Neural cell (in vitro differentiated cells): ENCODE data around the gene CTPS2. TPM values are rescaled to one million over a fixed set of nuclear protein-coding genes. Genes with fewer than 3 reads are reported as not detected.

Experiments
- H2AFZ ChIP-seq: fragments of 200-600, 300-800 bp; sonication (generic), shearing (Covaris generic); 2 replicates; pipeline ENCODE4 v1.6.0; 2014; ENCODE audit warnings: low read depth, mild to moderate bottlenecking, antibody characterized with exemption, low read length, moderate library complexity
- H3F3A ChIP-seq: fragments of 200-600 bp; shearing (Covaris generic); 2 replicates; pipeline ENCODE4 v1.6.1; 2016; ENCODE audit warnings: mild to moderate bottlenecking, moderate library complexity, mixed read lengths, antibody characterized with exemption, low read length; ENCODE audit not compliant: insufficient read depth, poor library complexity, severe bottlenecking
- H3K27ac ChIP-seq: fragments of 200-600, 300-800 bp; sonication (generic), shearing (Covaris generic); 2 replicates; pipeline ENCODE4 v1.5.1; 2014; ENCODE audit warnings: mild to moderate bottlenecking, low read length, moderate library complexity
- H3K27me3 ChIP-seq: fragments of 300-800, 200-600 bp; sonication (generic), shearing (Covaris generic); 2 replicates; pipeline ENCODE4 v1.6.0; 2014; ENCODE audit warnings: mild to moderate bottlenecking, low read depth, low read length, moderate library complexity; ENCODE audit not compliant: insufficient read depth
- H3K36me3 ChIP-seq: fragments of 300-800, 200-600 bp; sonication (generic), shearing (Covaris generic); 2 replicates; pipeline ENCODE4 v1.5.1; 2014; ENCODE audit warnings: mild to moderate bottlenecking, antibody characterized with exemption, low read length, moderate library complexity; ENCODE audit not compliant: insufficient read depth
- H3K4me2 ChIP-seq: fragments of 300-800, 200-600 bp; sonication (generic), shearing (Covaris generic); 2 replicates; pipeline ENCODE4 v1.6.0; 2014; ENCODE audit warnings: mild to moderate bottlenecking, low read length
- H3K4me3 ChIP-seq: fragments of 300-800, 200-600 bp; sonication (generic), shearing (Covaris generic); 2 replicates; pipeline ENCODE4 v1.5.1; 2014; ENCODE audit warnings: mild to moderate bottlenecking, low read length, moderate library complexity
- H3K79me2 ChIP-seq: fragments of 200-600 bp; shearing (Covaris generic); replicated peaks from 2 replicates; pipeline ENCODE4 v1.6.0; 2014; ENCODE audit warnings: mild to moderate bottlenecking, low read length, moderate library complexity; ENCODE audit not compliant: insufficient read depth
- H3K9ac ChIP-seq: fragments of 300-800, 200-600 bp; sonication (generic), shearing (Covaris generic); 2 replicates; pipeline ENCODE4 v1.6.1; 2016; ENCODE audit warnings: mild to moderate bottlenecking, low read length, mixed read lengths
- H3K9me2 ChIP-seq: fragments of 200-600 bp; shearing (Covaris generic); 2 replicates; pipeline ENCODE4 v1.6.1; 2016; ENCODE audit warnings: mild to moderate bottlenecking, low read length, mixed read lengths; ENCODE audit not compliant: insufficient read depth
- H3K9me3 ChIP-seq: fragments of 200-600, 300-800 bp; sonication (generic), shearing (Covaris generic); 2 replicates; pipeline ENCODE4 v1.6.1; 2016; ENCODE audit warnings: mild to moderate bottlenecking, mixed run types, low read length, moderate library complexity, mixed read lengths
- H4K20me1 ChIP-seq: fragments of 200-600 bp; shearing (Covaris generic); 2 replicates; pipeline ENCODE4 v1.6.1; 2016; ENCODE audit warnings: mild to moderate bottlenecking, mixed run types; ENCODE audit not compliant: insufficient read depth
- CTCF ChIP-seq: fragments of 450-650 bp; IDR thresholded peaks from 2 replicates; pipeline ENCODE4 v1.5.1; 2014; ENCODE audit warnings: antibody characterized with exemption, mild to moderate bottlenecking, moderate library complexity; ENCODE audit not compliant: poor library complexity, severe bottlenecking
- EP300 ChIP-seq: fragments of 450-650 bp; conservative IDR thresholded peaks from 2 replicates; pipeline ENCODE4 v1.6.1; 2014; ENCODE audit warnings: antibody characterized with exemption, mild to moderate bottlenecking, moderate library complexity; ENCODE audit not compliant: poor library complexity, severe bottlenecking
- EZH2 ChIP-seq: fragments of 200-600, 300-800 bp; shearing (Covaris generic), sonication (generic); IDR thresholded peaks from 2 replicates; pipeline ENCODE4 v1.6.1; 2014; ENCODE audit warnings: antibody characterized with exemption, low read length, borderline replicate concordance, mild to moderate bottlenecking; ENCODE audit not compliant: insufficient read depth, poor library complexity, severe bottlenecking
- MXI1 ChIP-seq: fragments of 450-650 bp; conservative IDR thresholded peaks from 2 replicates; pipeline ENCODE4 v1.6.1; 2014; ENCODE audit warnings: antibody characterized with exemption, mild to moderate bottlenecking; ENCODE audit not compliant: poor library complexity, severe bottlenecking
- POLR2AphosphoS5 ChIP-seq: IDR thresholded peaks from 2 replicates; pipeline ENCODE4 v1.6.1; 2012
- RAD21 ChIP-seq: fragments of 450-650 bp; conservative IDR thresholded peaks from 2 replicates; pipeline ENCODE4 v1.6.1; 2014; ENCODE audit warnings: antibody characterized with exemption, mild to moderate bottlenecking, moderate library complexity
- REST ChIP-seq: IDR thresholded peaks from 2 replicates; pipeline ENCODE4 v1.6.1; 2012; ENCODE audit warnings: borderline replicate concordance
- SMC3 ChIP-seq: fragments of 450-650 bp; conservative IDR thresholded peaks from 2 replicates; pipeline ENCODE4 v1.6.1; 2014; ENCODE audit warnings: antibody characterized with exemption, mild to moderate bottlenecking, moderate library complexity; ENCODE audit not compliant: poor library complexity
- TAF1 ChIP-seq: IDR thresholded peaks from 2 replicates; pipeline ENCODE4 v1.6.1; 2012; ENCODE audit warnings: low read depth
- polyA plus RNA-seq: library from polyadenylated mRNA; depleted of rRNA; stranded (reverse); fragments of >200 nt; gene quantifications from 2 replicates; pipeline ENCODE4 v1.2.3, GENCODE V29; 2014

Gene CTPS2
- polyA plus RNA-seq, 1 donor from 2014 or later: 17.1 TPM

- no peaks in the 10 kb centered on the region for H3K27me3 ChIP-seq
Measured at GRCh38 chrX:16664074-16664473, 48.4 kb downstream of the CTPS2 start.

GRCh38 chrX:16662402-16662801 is 50.1 kb downstream of the CTPS2 start:
- Histone ChIP-seq H4K20me1 (no peaks in the 10 kb centered on the region), H3K4me3 (no peak overlapping the region), H3K9me2 (no peaks in the 10 kb centered on the region), H3K9me3 (no peaks in the 10 kb centered on the region), H2AFZ (no peak overlapping the region), H3K9ac (no peak overlapping the region), H3K27me3 (no peaks in the 10 kb centered on the region), H3K4me2 (no peak overlapping the region), H3K27ac (no peak overlapping the region), H3K36me3 (no peaks in the 10 kb centered on the region), H3K79me2 (no peaks in the 10 kb centered on the region), H3F3A (no peaks in the 10 kb centered on the region)
- TF ChIP-seq EZH2 (no peak), REST (no peak)

More at GRCh38 chrX:16664074-16664473, 48.4 kb downstream of the CTPS2 start:
- no peak overlapping the region for H2AFZ ChIP-seq
- H3K4me3 ChIP-seq: no peak overlapping the region
- H3K27ac ChIP-seq: no peak overlapping the region
- H3K4me2 ChIP-seq: no peak overlapping the region
- H3K79me2 ChIP-seq: no peaks in the 10 kb centered on the region
- no peaks in the 10 kb centered on the region for H3K9me3 ChIP-seq
- H3K9me2 ChIP-seq: no peaks in the 10 kb centered on the region
- no peaks in the 10 kb centered on the region for H3K36me3 ChIP-seq
- no peaks in the 10 kb centered on the region for H3F3A ChIP-seq
- no peak overlapping the region for H3K9ac ChIP-seq
- TF ChIP-seq EZH2 (no peak), RAD21 (peak; percentile 21)
- no peaks in the 10 kb centered on the region for H4K20me1 ChIP-seq

- H3K79me2 ChIP-seq: no peaks in the 10 kb centered on the region
- no peaks in the 10 kb centered on the region for H4K20me1 ChIP-seq
- no peaks in the 10 kb centered on the region for H3K9me3 ChIP-seq
- H3K9me2 ChIP-seq: no peaks in the 10 kb centered on the region
- no peak overlapping the region for H3K4me3 ChIP-seq
- H3K4me2 ChIP-seq: no peak overlapping the region
- no peak overlapping the region for H3K9ac ChIP-seq
- H3K27me3 ChIP-seq: no peaks in the 10 kb centered on the region
- H2AFZ ChIP-seq: no peak overlapping the region
- H3K27ac ChIP-seq: no peak overlapping the region
- H3F3A ChIP-seq: no peaks in the 10 kb centered on the region
- no peaks in the 10 kb centered on the region for H3K36me3 ChIP-seq
- no peak for TF ChIP-seq REST
- TF ChIP-seq MXI1: no peak
- TF ChIP-seq SMC3: no peak
- no peak for TF ChIP-seq TAF1
- TF ChIP-seq EZH2: no peak
- no peak for TF ChIP-seq RAD21
- no peak for TF ChIP-seq EP300
- TF ChIP-seq CTCF: no peak
- TF ChIP-seq POLR2AphosphoS5: no peak
Measured at GRCh38 chrX:16661495-16661894, 51.0 kb downstream of the CTPS2 start.
